Gastroesophageal sphincter (tissue), 4 donors: Measurements from ENCODE around the gene ADAMTS2. TPM values are rescaled to one million over a fixed set of nuclear protein-coding genes. Genes with fewer than 3 reads are reported as not detected.

Experiments used
- ATAC-seq: fragments of 150-250 bp; one replicate; pipeline ENCODE4 v1.9.1; 2016; ENCODE audit warnings: mild to moderate bottlenecking, moderate library complexity
- H3K27ac ChIP-seq, 4 donors: fragments of 200-600 bp; sonication (generic) in 3 of 4; 1 replicate in 3 of 4; 2 replicates in 1 of 4; pipeline ENCODE4 v1.5.1; 2016 to 2019
- H3K27me3 ChIP-seq: fragments of 200-600 bp; sonication (generic); one replicate; pipeline ENCODE4 v1.5.1; 2019
- H3K36me3 ChIP-seq, 2 donors: fragments of 200-600 bp; sonication (generic); one replicate each; pipeline ENCODE4 v1.5.1; 2019; ENCODE audit warnings: control low read depth in 1 of 2
- H3K4me1 ChIP-seq, 3 donors: fragments of 200-600 bp; sonication (generic); 1 replicate in 2 of 3; 2 replicates in 1 of 3; pipeline ENCODE4 v1.5.1; 2016 to 2019; ENCODE audit warnings: control low read depth in 2 of 3
- H3K4me3 ChIP-seq, 2 donors: fragments of 200-600 bp; sonication (generic); one replicate each; pipeline ENCODE4 v1.5.1; 2019; ENCODE audit warnings: mild to moderate bottlenecking in 1 of 2, moderate library complexity in 1 of 2
- H3K9me3 ChIP-seq, 3 donors: fragments of 200-600 bp; sonication (generic); one replicate each; pipeline ENCODE4 v1.5.1; 2017 to 2019; ENCODE audit warnings: control low read depth in 2 of 3
- CTCF ChIP-seq, 4 experiments: fragments of 200-600 bp in 2 of 4; fragments of 450-650 bp in 2 of 4; sonication (generic) in 1 of 4; IDR thresholded peaks; one replicate each; pipeline ENCODE4 v1.5.1; 2017 to 2019; ENCODE audit warnings: antibody characterized with exemption in 4 of 4, mild to moderate bottlenecking in 2 of 4, moderate library complexity in 2 of 4
- EP300 ChIP-seq: sonication (generic); formaldehyde crosslinking; IDR thresholded peaks from one replicate; pipeline ENCODE4 v1.6.1; 2017; ENCODE audit warnings: antibody characterized with exemption, mild to moderate bottlenecking
- POLR2A ChIP-seq, 2 donors: fragments of 450-650 bp; IDR thresholded peaks; one replicate each; pipeline ENCODE4 v1.6.1; 2017; ENCODE audit warnings: antibody characterized with exemption in 2 of 2, mild to moderate bottlenecking in 2 of 2, moderate library complexity in 1 of 2
- POLR2AphosphoS5 ChIP-seq: sonication (generic); formaldehyde crosslinking; IDR thresholded peaks from one replicate; pipeline ENCODE4 v1.6.1; 2017; ENCODE audit warnings: antibody characterized with exemption
- whole genome bisulfite sequencing, 2 donors: methylation state at CpG; one replicate each; pipeline ENCODE4 v1.1.5; 2018; ENCODE audit warnings: low coverage in 1 of 2; 5-methylcytosine and 5-hydroxymethylcytosine counted together
- total RNA-seq, 4 donors: library from RNA; depleted of rRNA; stranded (reverse); fragments of >200 nt; gene quantifications; one replicate each; pipeline ENCODE4 v1.1.0, GENCODE V29; 2016

The ADAMTS2 gene
- total RNA-seq, 4 donors from 2014 or later, result 14.8 to 24.8 (median 22.6) TPM

- peak overlapping the region in 3 of 4 donors; percentile 68 to 73 (median 69) for H3K27ac ChIP-seq
- peaks cover 0 to 21% (median 8%) of the 10 kb centered on the region in 3 donors for H3K4me1 ChIP-seq
- peaks cover under 1% of the 10 kb centered on the region for H3K27me3 ChIP-seq
- WGBS, 2 donors, result 46 to 84% methylated on average over 5 of the region's 11 CpGs
- H3K9me3 ChIP-seq, result peaks cover 0 to 5% (median 0%) of the 10 kb centered on the region in 3 donors
- ATAC-seq, result peak; percentile 89
- no peak overlapping the region for H3K4me3 ChIP-seq
- TF ChIP-seq EP300, result no peak
- peak; percentile 86 for TF ChIP-seq POLR2AphosphoS5
- TF ChIP-seq CTCF (IDR thresholded peaks at IDR 0.05), result no peak
- H3K36me3 ChIP-seq, result no peaks in the 10 kb centered on the region
These were observed 11.0 kb upstream of the ADAMTS2 start for GRCh38 chr5:179355976-179356974.

GRCh38 chr5:179354305-179354882 lies 9.1 kb upstream of the ADAMTS2 start:
- H3K4me3 ChIP-seq, result no peak overlapping the region
- ATAC-seq, result no peak
- no peak overlapping the region for H3K27ac ChIP-seq
- no peaks in the 10 kb centered on the region for H3K36me3 ChIP-seq
- H3K27me3 ChIP-seq, result no peaks in the 10 kb centered on the region
- peaks cover 0 to 5% (median 0%) of the 10 kb centered on the region in 3 donors for H3K9me3 ChIP-seq
- TF ChIP-seq EP300, result no peak
- TF ChIP-seq POLR2AphosphoS5, result no peak
- TF ChIP-seq POLR2A (IDR thresholded peaks at IDR 0.05), result no peak
- no peak for TF ChIP-seq CTCF (IDR thresholded peaks at IDR 0.05)
- peaks cover 0 to 21% (median 8%) of the 10 kb centered on the region in 3 donors for H3K4me1 ChIP-seq
- 66 to 100% methylated on average over 4 to 5 of the region's 23 CpGs for WGBS, 2 donors

- 71 to 74% methylated on average over 6 of the region's 10 CpGs for WGBS, 2 donors
These were observed 3.6 kb upstream of the ADAMTS2 start for GRCh38 chr5:179348843-179349242.

GRCh38 chr5:179348011-179348530 lies 2.8 kb upstream of the ADAMTS2 start:
- Histone ChIP-seq H3K27ac (no peak overlapping the region), H3K9me3 (no peaks in the 10 kb centered on the region), H3K36me3 (no peaks in the 10 kb centered on the region), H3K4me3 (no peak overlapping the region), H3K4me1 (peaks cover 0 to 32% (median 14%) of the 10 kb centered on the region in 3 donors), H3K27me3 (peaks cover 35% of the 10 kb centered on the region)
- no peak for ATAC-seq
- TF ChIP-seq EP300 (no peak), POLR2AphosphoS5 (no peak), POLR2A (IDR thresholded peaks at IDR 0.05) (no peak)
- WGBS, 2 donors, result 77 to 81% methylated on average over 6 to 8 of the region's 15 CpGs

More at GRCh38 chr5:179348843-179349242, 3.6 kb upstream of the ADAMTS2 start:
- Histone ChIP-seq H3K9me3 (no peaks in the 10 kb centered on the region), H3K27me3 (peaks cover 27% of the 10 kb centered on the region), H3K36me3 (no peaks in the 10 kb centered on the region), H3K4me1 (peaks cover 0 to 24% (median 6%) of the 10 kb centered on the region in 3 donors), H3K27ac (no peak overlapping the region), H3K4me3 (no peak overlapping the region)
- ATAC-seq, result no peak
- TF ChIP-seq POLR2A (IDR thresholded peaks at IDR 0.05) (no peak), POLR2AphosphoS5 (no peak), EP300 (no peak), CTCF (IDR thresholded peaks at IDR 0.05) (no peak)

GRCh38 chr5:179347581-179347980 lies 2.3 kb upstream of the ADAMTS2 start:
- Histone ChIP-seq H3K36me3 (no peaks in the 10 kb centered on the region), H3K9me3 (no peaks in the 10 kb centered on the region), H3K4me3 (no peak overlapping the region), H3K27ac (no peak overlapping the region), H3K27me3 (peaks cover 39% of the 10 kb centered on the region), H3K4me1 (peaks cover 0 to 37% (median 17%) of the 10 kb centered on the region in 3 donors)
- ATAC-seq, result no peak
- no peak for TF ChIP-seq EP300
- no peak for TF ChIP-seq POLR2A (IDR thresholded peaks at IDR 0.05)
- TF ChIP-seq CTCF (IDR thresholded peaks at IDR 0.05), result no peak
- 74 to 75% methylated on average over 2 of the region's 2 CpGs for WGBS, 2 donors
